Thoracic aorta (tissue), 2 donors: ENCODE measurements around the gene PCDH9. TPM values are rescaled to one million over a fixed set of nuclear protein-coding genes. Genes with fewer than 3 reads are reported as not detected.

Source experiments
- ATAC-seq: fragments of 150-250 bp; one replicate; pipeline ENCODE4 v1.8.0; 2017; ENCODE audit warnings: low read depth; ENCODE audit not compliant: insufficient number of reproducible peaks, low FRiP score
- DNase-seq: peaks from one replicate; pipeline ENCODE4 v3.0.0-alpha.2; 2020; ENCODE audit warnings: low spot score
- H3K27ac ChIP-seq, 2 donors: fragments of 200-600 bp; sonication (generic); 1 replicate in 1 of 2; 2 replicates in 1 of 2; pipeline ENCODE4 v1.5.1; 2016; ENCODE audit warnings: mild to moderate bottlenecking in 2 of 2, moderate library complexity in 2 of 2
- H3K27me3 ChIP-seq: fragments of 200-600 bp; sonication (generic); replicated peaks from 2 replicates; pipeline ENCODE4 v1.6.0; 2016; ENCODE audit warnings: mild to moderate bottlenecking; ENCODE audit not compliant: insufficient read depth
- H3K36me3 ChIP-seq: fragments of 200-600 bp; sonication (generic); one replicate; pipeline ENCODE4 v1.5.1; 2016
- H3K4me1 ChIP-seq, 2 donors: fragments of 200-600 bp; sonication (generic); 1 replicate in 1 of 2; 2 replicates in 1 of 2; pipeline versions ENCODE4 v1.5.1 to v1.6.0; 2016; ENCODE audit warnings: low read depth in 2 of 2, mild to moderate bottlenecking in 1 of 2; ENCODE audit not compliant: control insufficient read depth in 1 of 2
- H3K4me3 ChIP-seq: fragments of 200-600 bp; sonication (generic); 2 replicates; pipeline ENCODE4 v1.5.1; 2016; ENCODE audit warnings: mild to moderate bottlenecking
- H3K9me3 ChIP-seq: fragments of 200-600 bp; sonication (generic); 2 replicates; pipeline ENCODE4 v1.5.1; 2016
- CTCF ChIP-seq: fragments of 200-600 bp; sonication (generic); IDR thresholded peaks from one replicate; pipeline ENCODE4 v1.5.1; 2019; ENCODE audit warnings: antibody characterized with exemption
- total RNA-seq, 2 donors: library from RNA; depleted of rRNA; stranded (reverse); fragments of >200 nt; gene quantifications; one replicate each; pipeline versions ENCODE4 v1.1.0 to v1.2.3, GENCODE V29; 2016

The PCDH9 gene
- total RNA-seq, 2 donors from 2014 or later: 12.3 to 15.3 TPM

- H3K4me3 ChIP-seq: no peak overlapping the region
- H3K27ac ChIP-seq: no peak overlapping the region
- H3K36me3 ChIP-seq: no peaks in the 10 kb centered on the region
- H3K27me3 ChIP-seq: no peaks in the 10 kb centered on the region
- H3K9me3 ChIP-seq: no peaks in the 10 kb centered on the region
- peaks cover 0 to 3% of the 10 kb centered on the region in 2 donors for H3K4me1 ChIP-seq
- DNase-seq (no peak), ATAC-seq (no peak)
- no peak for TF ChIP-seq CTCF
Observed at GRCh38 chr13:67217880-67218279, 12.3 kb downstream of the PCDH9 start.

- Histone ChIP-seq H3K27me3 (no peaks in the 10 kb centered on the region), H3K4me1 (no peaks in the 10 kb centered on the region), H3K36me3 (no peaks in the 10 kb centered on the region), H3K4me3 (no peak overlapping the region), H3K27ac (no peak overlapping the region), H3K9me3 (no peaks in the 10 kb centered on the region)
- no peak for TF ChIP-seq CTCF
- no peak for DNase-seq
- no peak for ATAC-seq
Observed at GRCh38 chr13:67216864-67217263, 13.3 kb downstream of the PCDH9 start.

- Histone ChIP-seq H3K27me3 (no peaks in the 10 kb centered on the region), H3K4me3 (no peak overlapping the region), H3K36me3 (no peaks in the 10 kb centered on the region), H3K4me1 (no peaks in the 10 kb centered on the region), H3K9me3 (no peaks in the 10 kb centered on the region), H3K27ac (no peak overlapping the region)
- DNase-seq (no peak), ATAC-seq (no peak)
- TF ChIP-seq CTCF: no peak
Observed at GRCh38 chr13:67210208-67210607, 19.9 kb downstream of the PCDH9 start.

- no peak for ATAC-seq
Observed at GRCh38 chr13:67208552-67208951, 21.6 kb downstream of the PCDH9 start.

GRCh38 chr13:67204764-67205163, 25.4 kb downstream of the PCDH9 start:
- no peak for DNase-seq
- H3K4me3 ChIP-seq: no peak overlapping the region
- no peak for ATAC-seq

More at GRCh38 chr13:67208552-67208951, 21.6 kb downstream of the PCDH9 start:
- no peak for TF ChIP-seq CTCF
- Histone ChIP-seq H3K36me3 (no peaks in the 10 kb centered on the region), H3K9me3 (no peaks in the 10 kb centered on the region), H3K27me3 (no peaks in the 10 kb centered on the region), H3K4me1 (no peaks in the 10 kb centered on the region), H3K4me3 (no peak overlapping the region), H3K27ac (no peak overlapping the region)
- no peak for DNase-seq

More at GRCh38 chr13:67204764-67205163, 25.4 kb downstream of the PCDH9 start:
- Histone ChIP-seq H3K4me1 (no peaks in the 10 kb centered on the region), H3K27ac (no peak overlapping the region), H3K9me3 (no peaks in the 10 kb centered on the region), H3K36me3 (no peaks in the 10 kb centered on the region), H3K27me3 (no peaks in the 10 kb centered on the region)
- TF ChIP-seq CTCF: no peak
